CD4-positive, CD25-positive, alpha-beta regulatory T cell (primary cell): ENCODE measurements around the gene GADD45GIP1. TPM values are rescaled to one million over a fixed set of nuclear protein-coding genes. Genes with fewer than 3 reads are reported as not detected.

ENCODE experiments used
- ATAC-seq, 2 donors: fragments of 150-1000 bp; cut with Tn5 transposase; one replicate each; pipeline ENCODE4 v1.10.0; 2021; ENCODE audit warnings: low read depth in 2 of 2, moderate number of reproducible peaks in 2 of 2, moderate library complexity in 1 of 2
- DNase-seq, 3 donors: peaks; one replicate each; pipeline versions ENCODE4 v3.0.0 to v3.0.0-alpha.2; 2012 to 2022; ENCODE audit warnings: mixed read lengths in 1 of 3
- H3K27ac ChIP-seq: one replicate; pipeline ENCODE4 v1.7.0; 2013; ENCODE audit warnings: mild to moderate bottlenecking, low read length; ENCODE audit not compliant: insufficient read depth, poor library complexity, severe bottlenecking
- H3K27me3 ChIP-seq: one replicate; pipeline ENCODE4 v1.7.0; 2013; ENCODE audit warnings: low read length; ENCODE audit not compliant: control insufficient read depth, insufficient read depth
- H3K36me3 ChIP-seq: one replicate; pipeline ENCODE4 v1.7.0; 2013; ENCODE audit warnings: mild to moderate bottlenecking, low read length, moderate library complexity; ENCODE audit not compliant: control insufficient read depth, insufficient read depth
- H3K4me1 ChIP-seq: 2 replicates; pipeline ENCODE4 v1.7.0; 2013; ENCODE audit warnings: mild to moderate bottlenecking, low read length; ENCODE audit not compliant: insufficient read depth, control insufficient read depth, poor library complexity, severe bottlenecking
- H3K4me3 ChIP-seq: one replicate; pipeline ENCODE4 v1.7.0; 2013; ENCODE audit warnings: low read depth, mild to moderate bottlenecking, low read length, moderate library complexity
- H3K9me3 ChIP-seq, 2 experiments: 1 replicate in 1 of 2; 2 replicates in 1 of 2; pipeline ENCODE4 v1.7.0; 2013; ENCODE audit warnings: low read length in 2 of 2, mild to moderate bottlenecking in 1 of 2, moderate library complexity in 1 of 2; ENCODE audit not compliant: control insufficient read depth in 2 of 2
- H3K27ac Mint-ChIP-seq, 3 donors: one replicate each; pipeline ENCODE4 v1.8.0; 2020 to 2022; ENCODE audit warnings: mild to moderate bottlenecking in 3 of 3, mixed read lengths in 3 of 3, moderate library complexity in 2 of 3
- H3K27me3 Mint-ChIP-seq: one replicate; pipeline ENCODE4 v1.8.0; 2022; ENCODE audit warnings: mild to moderate bottlenecking, mixed read lengths
- H3K36me3 Mint-ChIP-seq: one replicate; pipeline ENCODE4 v1.8.0; 2020; ENCODE audit warnings: mixed read lengths
- H3K4me1 Mint-ChIP-seq, 4 donors: one replicate each; pipeline ENCODE4 v1.8.0; 2020 to 2022; ENCODE audit warnings: mixed read lengths in 4 of 4, mild to moderate bottlenecking in 1 of 4
- H3K4me3 Mint-ChIP-seq, 4 donors: one replicate each; pipeline ENCODE4 v1.8.0; 2020 to 2022; ENCODE audit warnings: mild to moderate bottlenecking in 4 of 4, mixed read lengths in 4 of 4, moderate library complexity in 3 of 4
- H3K9me3 Mint-ChIP-seq, 7 donors: one replicate each; pipeline ENCODE4 v1.8.0; 2020 to 2022; ENCODE audit warnings: mixed read lengths in 7 of 7, mild to moderate bottlenecking in 3 of 7, moderate library complexity in 2 of 7
- polyA plus RNA-seq, 4 donors: library from polyadenylated mRNA; unstranded; fragments of 300-500 nt; fragmentation: Illumina TruSeq; gene quantifications; one replicate each; pipeline ENCODE4 v1.2.3, GENCODE V29; 2021
- total RNA-seq: library from RNA; stranded (reverse); gene quantifications from one replicate; pipeline ENCODE4 v1.2.3, GENCODE V29; 2022

The GADD45GIP1 gene
- total and polyA plus RNA-seq, 5 donors from 2014 or later = 7.4 to 71.9 (median 65.3) TPM

- DNase-seq = no peak
- Mint-ChIP-seq H3K27ac (no peak overlapping the region), H3K36me3 (peaks cover 13% of the 10 kb centered on the region), H3K4me1 (peaks cover 0 to 61% (median 33%) of the 10 kb centered on the region in 4 donors), H3K27me3 (no peaks in the 10 kb centered on the region), H3K4me3 (peak overlapping the region in 3 of 4 donors; percentile 12 to 43 (median 26)), H3K9me3 (peaks cover 0 to 2% (median 0%) of the 10 kb centered on the region in 7 donors)
- Histone ChIP-seq H3K36me3 (peaks cover 7% of the 10 kb centered on the region), H3K9me3 (no peaks in the 10 kb centered on the region), H3K27ac (no peak overlapping the region), H3K4me3 (no peak overlapping the region), H3K27me3 (no peaks in the 10 kb centered on the region), H3K4me1 (peaks cover 46% of the 10 kb centered on the region)
- no peak for ATAC-seq
Observed at GRCh38 chr19:12935071-12935470, 22.0 kb downstream of the GADD45GIP1 start.

- Mint-ChIP-seq H3K9me3 (no peaks in the 10 kb centered on the region), H3K27me3 (no peaks in the 10 kb centered on the region), H3K27ac (peak within 1 kb of the TSS; percentile 76 to 99 (median 95)), H3K4me3 (peak within 1 kb of the TSS; percentile 93 to 99 (median 95)), H3K4me1 (peaks cover 0 to 50% (median 22%) of the 10 kb centered on the region in 4 donors), H3K36me3 (peaks cover 8% of the 10 kb centered on the region)
- H3K27ac ChIP-seq = peak within 1 kb of the TSS; percentile 70
- ATAC-seq (peak; percentile 54 to 60), DNase-seq (peak; percentile 83 to 94 (median 85))
- H3K4me1 ChIP-seq = peaks cover 32% of the 10 kb centered on the region
- no peaks in the 10 kb centered on the region for H3K27me3 ChIP-seq
- H3K4me3 ChIP-seq = peak within 1 kb of the TSS; percentile 79
- H3K9me3 ChIP-seq = no peaks in the 10 kb centered on the region
- peaks cover 16% of the 10 kb centered on the region for H3K36me3 ChIP-seq
Observed at GRCh38 chr19:12933287-12934072, 23.5 kb downstream of the GADD45GIP1 start, which contains the start of gene FARSA. FARSA (minus strand) TSS chr19:12933711; CDS start chr19:12933696, 15 bp downstream.

- Mint-ChIP-seq H3K36me3 (peaks cover 12% of the 10 kb centered on the region), H3K9me3 (no peaks in the 10 kb centered on the region), H3K27me3 (no peaks in the 10 kb centered on the region), H3K27ac (peak overlapping the region; percentile 54 to 99 (median 95)), H3K4me3 (peak overlapping the region; percentile 93 to 99 (median 95)), H3K4me1 (peaks cover 0 to 41% (median 18%) of the 10 kb centered on the region in 4 donors)
- peaks cover 26% of the 10 kb centered on the region for H3K4me1 ChIP-seq
- H3K27me3 ChIP-seq = no peaks in the 10 kb centered on the region
- peaks cover 22% of the 10 kb centered on the region for H3K36me3 ChIP-seq
- peak overlapping the region; percentile 79 for H3K4me3 ChIP-seq
- H3K9me3 ChIP-seq = no peaks in the 10 kb centered on the region
- peak overlapping the region; percentile 70 for H3K27ac ChIP-seq
- ATAC-seq = no peak
- no peak for DNase-seq
Observed at GRCh38 chr19:12932392-12933286, 24.4 kb downstream of the GADD45GIP1 start.

- H3K27ac ChIP-seq = no peak overlapping the region
- Mint-ChIP-seq H3K4me1 (peaks cover 0 to 33% (median 18%) of the 10 kb centered on the region in 4 donors), H3K27ac (no peak overlapping the region), H3K27me3 (no peaks in the 10 kb centered on the region), H3K9me3 (no peaks in the 10 kb centered on the region), H3K36me3 (peaks cover 18% of the 10 kb centered on the region), H3K4me3 (peak overlapping the region in 1 of 4 donors; percentile 38)
- no peak overlapping the region for H3K4me3 ChIP-seq
- peaks cover 22% of the 10 kb centered on the region for H3K4me1 ChIP-seq
- no peaks in the 10 kb centered on the region for H3K27me3 ChIP-seq
- no peaks in the 10 kb centered on the region for H3K9me3 ChIP-seq
- no peak for DNase-seq
- ATAC-seq = no peak
- peaks cover 35% of the 10 kb centered on the region for H3K36me3 ChIP-seq
Observed at GRCh38 chr19:12930002-12930645, 26.9 kb downstream of the GADD45GIP1 start.

- Histone ChIP-seq H3K9me3 (no peaks in the 10 kb centered on the region), H3K4me1 (no peaks in the 10 kb centered on the region), H3K27ac (no peak overlapping the region), H3K27me3 (no peaks in the 10 kb centered on the region), H3K4me3 (no peak overlapping the region), H3K36me3 (peaks cover 56% of the 10 kb centered on the region)
- H3K27me3 Mint-ChIP-seq = no peaks in the 10 kb centered on the region
- no peak overlapping the region for H3K27ac Mint-ChIP-seq
- no peaks in the 10 kb centered on the region for H3K9me3 Mint-ChIP-seq
- peaks cover 26% of the 10 kb centered on the region for H3K36me3 Mint-ChIP-seq
- peak overlapping the region in 1 of 4 donors; percentile 29 for H3K4me3 Mint-ChIP-seq
- H3K4me1 Mint-ChIP-seq = peaks cover 0 to 12% (median 7%) of the 10 kb centered on the region in 4 donors
- ATAC-seq (no peak), DNase-seq (no peak)
Observed at GRCh38 chr19:12924621-12925310, 32.3 kb downstream of the GADD45GIP1 start.

GRCh38 chr19:12922959-12923358 is 34.1 kb downstream of the GADD45GIP1 start:
- Mint-ChIP-seq H3K27ac (peak overlapping the region in 1 of 3 donors; percentile 54), H3K4me3 (peak overlapping the region in 1 of 4 donors; percentile 77), H3K36me3 (peaks cover 18% of the 10 kb centered on the region), H3K27me3 (peaks cover 4% of the 10 kb centered on the region), H3K4me1 (peaks cover 0 to 16% (median 9%) of the 10 kb centered on the region in 4 donors), H3K9me3 (no peaks in the 10 kb centered on the region)
- no peak overlapping the region for H3K4me3 ChIP-seq
- H3K9me3 ChIP-seq = no peaks in the 10 kb centered on the region
- H3K4me1 ChIP-seq = peaks cover 10% of the 10 kb centered on the region
- no peak overlapping the region for H3K27ac ChIP-seq
- ATAC-seq = no peak
- no peak for DNase-seq
- H3K27me3 ChIP-seq = no peaks in the 10 kb centered on the region
- peaks cover 40% of the 10 kb centered on the region for H3K36me3 ChIP-seq

- peak overlapping the region in 2 of 4 donors; percentile 11 to 83 for H3K4me3 Mint-ChIP-seq
- H3K27ac Mint-ChIP-seq = peak overlapping the region in 2 of 3 donors; percentile 48 to 82
- Histone ChIP-seq H3K9me3 (no peaks in the 10 kb centered on the region), H3K4me1 (peaks cover 10% of the 10 kb centered on the region), H3K27ac (no peak overlapping the region), H3K4me3 (no peak overlapping the region), H3K27me3 (no peaks in the 10 kb centered on the region), H3K36me3 (peaks cover 28% of the 10 kb centered on the region)
- ATAC-seq = no peak
- no peaks in the 10 kb centered on the region for H3K9me3 Mint-ChIP-seq
- DNase-seq = no peak
- peaks cover 0 to 16% (median 9%) of the 10 kb centered on the region in 4 donors for H3K4me1 Mint-ChIP-seq
- peaks cover 4% of the 10 kb centered on the region for H3K27me3 Mint-ChIP-seq
- H3K36me3 Mint-ChIP-seq = peaks cover 11% of the 10 kb centered on the region
Observed at GRCh38 chr19:12921047-12921446, 36.0 kb downstream of the GADD45GIP1 start.
